Mesendoderm (in vitro differentiated cells): Measurements from ENCODE around the gene SSR4.
"Not testable (repeated sequence)": the region's sequence is repeated elsewhere in the genome, so short reads cannot be mapped to it uniquely, and the experiment has no call there.

ENCODE experiments used
- DNase-seq: peaks from one replicate; pipeline ENCODE4 v3.0.0; 2013
- H2AK5ac ChIP-seq: 2 replicates; pipeline ENCODE4 v1.6.1; 2013; ENCODE audit warnings: low read length, inconsistent platforms
- H2BK120ac ChIP-seq: 2 replicates; pipeline ENCODE4 v1.6.1; 2013; ENCODE audit warnings: low read depth, mild to moderate bottlenecking, low read length, moderate library complexity, mixed read lengths
- H2BK15ac ChIP-seq: replicated peaks from 2 replicates; pipeline ENCODE4 v1.6.1; 2013; ENCODE audit warnings: low read depth, mild to moderate bottlenecking, moderate library complexity
- H2BK5ac ChIP-seq: 2 replicates; pipeline ENCODE4 v1.6.1; 2013; ENCODE audit warnings: low read length, inconsistent platforms
- H3K18ac ChIP-seq: 2 replicates; pipeline ENCODE4 v1.6.1; 2013; ENCODE audit warnings: mild to moderate bottlenecking, low read length, mixed read lengths
- H3K23ac ChIP-seq: one replicate; pipeline ENCODE4 v1.6.1; 2013; ENCODE audit warnings: low read length
- H3K27ac ChIP-seq: 2 replicates; pipeline ENCODE4 v1.5.1; 2013; ENCODE audit warnings: low read depth, mild to moderate bottlenecking, inconsistent platforms, low read length, moderate library complexity
- H3K27me3 ChIP-seq: 2 replicates; pipeline ENCODE4 v1.6.1; 2013; ENCODE audit warnings: low read length, control low read depth, mild to moderate bottlenecking, inconsistent platforms; ENCODE audit not compliant: insufficient read depth, poor library complexity
- H3K36me3 ChIP-seq: 2 replicates; pipeline ENCODE4 v1.6.1; 2013; ENCODE audit warnings: low read length, inconsistent platforms; ENCODE audit not compliant: control insufficient read depth, insufficient read depth
- H3K4ac ChIP-seq: one replicate; pipeline ENCODE4 v1.6.1; 2013; ENCODE audit warnings: low read depth, mild to moderate bottlenecking, low read length, moderate library complexity
- H3K4me1 ChIP-seq: 2 replicates; pipeline ENCODE4 v1.6.1; 2013; ENCODE audit warnings: low read depth, low read length, inconsistent platforms; ENCODE audit not compliant: control insufficient read depth
- H3K4me2 ChIP-seq: 2 replicates; pipeline ENCODE4 v1.6.1; 2013; ENCODE audit warnings: low read length
- H3K4me3 ChIP-seq: 2 replicates; pipeline ENCODE4 v1.5.1; 2013; ENCODE audit warnings: mild to moderate bottlenecking, low read length
- H3K56ac ChIP-seq: one replicate; pipeline ENCODE4 v1.6.1; 2013; ENCODE audit warnings: low read length
- H3K79me1 ChIP-seq: 2 replicates; pipeline ENCODE4 v1.6.1; 2013; ENCODE audit warnings: low read length, inconsistent platforms
- H3K79me2 ChIP-seq: 2 replicates; pipeline ENCODE4 v1.6.1; 2013; ENCODE audit warnings: mild to moderate bottlenecking, low read length; ENCODE audit not compliant: control insufficient read depth, insufficient read depth
- H3K9ac ChIP-seq: 2 replicates; pipeline ENCODE4 v1.6.1; 2013; ENCODE audit warnings: low read length, inconsistent platforms
- H4K5ac ChIP-seq: one replicate; pipeline ENCODE4 v1.6.1; 2013; ENCODE audit warnings: low read length
- H4K8ac ChIP-seq: one replicate; pipeline ENCODE4 v1.6.1; 2013; ENCODE audit warnings: low read depth, mild to moderate bottlenecking, control low read depth, low read length, moderate library complexity
- WGBS: extraction: QIAGEN DNeasy Blood & Tissue Kit; methylation state at CpG from one replicate; pipeline ENCODE4 v1.1.7; 2013; ENCODE audit warnings: low lambda C conversion rate, missing lambda C conversion rate; ENCODE audit not compliant: insufficient coverage; ENCODE audit errors: extremely low coverage; 5-methylcytosine and 5-hydroxymethylcytosine counted together

The SSR4 gene

DNA sequence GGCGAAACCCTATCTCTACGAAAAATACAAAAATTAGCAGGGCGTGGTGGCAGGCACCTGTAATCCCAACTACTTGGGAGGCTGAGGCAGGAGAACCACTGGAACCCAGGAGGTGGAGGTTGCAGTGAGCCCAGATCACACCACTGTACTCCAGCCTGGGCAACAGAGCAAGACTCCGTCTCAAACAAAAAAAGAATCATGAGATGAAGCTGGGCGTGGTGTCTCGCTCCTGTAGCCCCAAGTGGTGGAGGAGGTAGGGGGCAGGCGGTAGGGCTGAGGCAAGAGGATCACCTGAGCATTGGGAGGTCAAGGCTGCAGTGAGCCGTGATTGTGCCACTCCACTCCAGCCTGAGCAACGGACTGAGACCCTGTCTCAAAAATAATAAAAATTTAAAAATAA lies 23.6 kb downstream of the SSR4 start:
- not testable (repeated sequence) for H2AK5ac ChIP-seq, H3K4me2 ChIP-seq, H3K27me3 ChIP-seq, H3K18ac ChIP-seq, H2BK15ac ChIP-seq, H4K8ac ChIP-seq, H3K4me3 ChIP-seq, H3K4ac ChIP-seq, H2BK120ac ChIP-seq, H3K27ac ChIP-seq, H3K36me3 ChIP-seq, H4K5ac ChIP-seq, H3K79me1 ChIP-seq, DNase-seq, H2BK5ac ChIP-seq, H3K23ac ChIP-seq, H3K9ac ChIP-seq, H3K4me1 ChIP-seq, H3K56ac ChIP-seq
- no CpG with 5 or more reads among the region's 9 CpGs for WGBS
- H3K79me2 ChIP-seq, result peaks cover 17% of the 10 kb centered on the region

GRCh38 chrX:153818571-153819383 lies 24.3 kb downstream of the SSR4 start:
- WGBS, result no CpG with 5 or more reads among the region's 67 CpGs
- Histone ChIP-seq H3K79me1 (no peaks in the 10 kb centered on the region), H4K5ac (no peak overlapping the region), H3K27ac (peak overlapping the region; percentile 52), H2BK15ac (no peak overlapping the region), H3K4me1 (no peaks in the 10 kb centered on the region), H3K9ac (peak overlapping the region; percentile 75), H3K56ac (peak overlapping the region; percentile 86), H2BK5ac (no peak overlapping the region), H4K8ac (no peak overlapping the region), H3K4me3 (no peak overlapping the region), H3K18ac (no peak overlapping the region), H3K36me3 (no peaks in the 10 kb centered on the region), H3K4me2 (peak overlapping the region; percentile 44), H2BK120ac (no peak overlapping the region), H2AK5ac (no peak overlapping the region), H3K23ac (no peak overlapping the region), H3K27me3 (no peaks in the 10 kb centered on the region), H3K4ac (peak overlapping the region; percentile 57), H3K79me2 (peaks cover 18% of the 10 kb centered on the region)
- DNase-seq, result peak; percentile 66

GRCh38 chrX:153819384-153820040 lies 25.0 kb downstream of the SSR4 start:
- Histone ChIP-seq H2BK120ac (no peak overlapping the region), H4K8ac (no peak overlapping the region), H3K4ac (peak overlapping the region; percentile 57), H3K36me3 (no peaks in the 10 kb centered on the region), H3K9ac (peak overlapping the region; percentile 75), H3K79me2 (peaks cover 24% of the 10 kb centered on the region), H3K4me3 (no peak overlapping the region), H3K56ac (peak overlapping the region; percentile 86), H3K18ac (peak overlapping the region; percentile 43), H3K27ac (peak overlapping the region; percentile 52), H3K4me1 (no peaks in the 10 kb centered on the region), H2AK5ac (no peak overlapping the region), H2BK15ac (no peak overlapping the region), H3K27me3 (no peaks in the 10 kb centered on the region), H2BK5ac (no peak overlapping the region), H3K23ac (no peak overlapping the region), H4K5ac (no peak overlapping the region), H3K4me2 (peak overlapping the region; percentile 36), H3K79me1 (no peaks in the 10 kb centered on the region)
- no CpG with 5 or more reads among the region's 23 CpGs for WGBS
- DNase-seq, result peak; percentile 54

DNA sequence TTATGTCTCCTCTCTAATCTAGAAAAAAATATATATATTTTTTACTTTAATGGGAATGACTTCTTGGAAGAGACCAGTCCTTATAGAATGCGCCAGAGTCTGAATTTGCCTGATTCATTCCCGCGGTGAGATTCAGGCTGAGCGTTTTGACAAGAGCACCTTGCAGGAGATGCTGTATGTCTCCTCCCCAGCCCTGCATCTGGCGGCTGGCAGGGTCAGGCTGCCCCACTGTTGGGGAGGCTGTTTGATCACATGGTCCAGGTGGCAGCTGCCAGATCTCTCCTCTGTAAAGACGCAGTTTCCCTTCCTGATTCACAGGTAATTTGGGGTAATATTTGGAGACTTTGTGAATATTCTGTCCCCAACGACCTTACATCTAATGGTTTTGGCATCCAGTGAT lies 26.1 kb downstream of the SSR4 start:
- Histone ChIP-seq H3K56ac (no peak overlapping the region), H3K79me2 (peaks cover 31% of the 10 kb centered on the region), H3K36me3 (no peaks in the 10 kb centered on the region), H3K27ac (no peak overlapping the region), H3K23ac (no peak overlapping the region), H3K18ac (no peak overlapping the region), H2BK120ac (no peak overlapping the region), H4K5ac (no peak overlapping the region), H3K4ac (no peak overlapping the region), H2BK15ac (no peak overlapping the region), H4K8ac (no peak overlapping the region), H3K4me1 (no peaks in the 10 kb centered on the region), H3K4me2 (no peak overlapping the region), H3K27me3 (no peaks in the 10 kb centered on the region), H2BK5ac (no peak overlapping the region), H3K4me3 (no peak overlapping the region), H2AK5ac (no peak overlapping the region), H3K79me1 (no peaks in the 10 kb centered on the region), H3K9ac (no peak overlapping the region)
- no peak for DNase-seq
- no CpG with 5 or more reads among the region's 7 CpGs for WGBS

- Histone ChIP-seq H3K27ac (no peak overlapping the region), H3K27me3 (no peaks in the 10 kb centered on the region), H3K4me3 (no peak overlapping the region), H4K8ac (no peak overlapping the region), H3K79me1 (no peaks in the 10 kb centered on the region), H3K4ac (no peak overlapping the region), H2BK5ac (no peak overlapping the region), H2AK5ac (no peak overlapping the region), H3K18ac (no peak overlapping the region), H3K36me3 (no peaks in the 10 kb centered on the region), H2BK120ac (no peak overlapping the region), H3K9ac (no peak overlapping the region), H3K79me2 (peaks cover 34% of the 10 kb centered on the region), H2BK15ac (no peak overlapping the region), H3K4me1 (no peaks in the 10 kb centered on the region), H3K56ac (no peak overlapping the region), H3K4me2 (no peak overlapping the region), H3K23ac (no peak overlapping the region), H4K5ac (no peak overlapping the region)
- no peak for DNase-seq
- WGBS, result no CpG with 5 or more reads among the region's 9 CpGs
Measured at GRCh38 chrX:153821066-153821465, 26.6 kb downstream of the SSR4 start.
